SHP77 (cell line): ENCODE data around the gene RABEP1.

Source experiments
- DNase-seq, 2 experiments: peaks; one replicate each; lab custom pipeline; 2025; lab: John Stamatoyannopoulos, UW

The RABEP1 gene

GRCh38 chr17:5269241-5269960 is 12.7 kb upstream of the RABEP1 start:
- no peak for DNase-seq

GRCh38 chr17:5272322-5272721 is 9.8 kb upstream of the RABEP1 start:
- no peak for DNase-seq

- no peak for DNase-seq
Observed at GRCh38 chr17:5282642-5283217, 646 bp downstream of the RABEP1 start.

GRCh38 chr17:5283571-5284315 is 1.7 kb downstream of the RABEP1 start:
- DNase-seq = no peak

- no peak for DNase-seq
Observed at GRCh38 chr17:5284681-5285080, 2.6 kb downstream of the RABEP1 start.

- no peak for DNase-seq
Observed at GRCh38 chr17:5286846-5287245, 4.8 kb downstream of the RABEP1 start.

- no peak for DNase-seq
Observed at GRCh38 chr17:5291683-5292350, 9.7 kb downstream of the RABEP1 start.

GRCh38 chr17:5297245-5297644 is 15.2 kb downstream of the RABEP1 start:
- no peak for DNase-seq

- DNase-seq = no peak
Observed at GRCh38 chr17:5299383-5299782, 17.3 kb downstream of the RABEP1 start.

GRCh38 chr17:5304636-5305035 is 22.6 kb downstream of the RABEP1 start:
- no peak for DNase-seq

GRCh38 chr17:5309851-5310250 is 27.8 kb downstream of the RABEP1 start:
- no peak for DNase-seq

- no peak for DNase-seq
Observed at GRCh38 chr17:5325851-5326250, 43.8 kb downstream of the RABEP1 start.

GRCh38 chr17:5329784-5330557 is 47.9 kb downstream of the RABEP1 start:
- DNase-seq = no peak

GRCh38 chr17:5330981-5331380 is 48.9 kb downstream of the RABEP1 start:
- no peak for DNase-seq

- no peak for DNase-seq
Observed at GRCh38 chr17:5331506-5331905, 49.4 kb downstream of the RABEP1 start.

- DNase-seq = no peak
Observed at GRCh38 chr17:5344914-5345313, 62.8 kb downstream of the RABEP1 start.

- no peak for DNase-seq
Observed at GRCh38 chr17:5352681-5353289, 70.7 kb downstream of the RABEP1 start.

GRCh38 chr17:5354310-5354709 is 72.2 kb downstream of the RABEP1 start:
- no peak for DNase-seq

- no peak for DNase-seq
Observed at GRCh38 chr17:5354886-5355415, 72.9 kb downstream of the RABEP1 start.

GRCh38 chr17:5355421-5356129 is 73.5 kb downstream of the RABEP1 start:
- DNase-seq = no peak

- no peak for DNase-seq
Observed at GRCh38 chr17:5361426-5361825, 79.3 kb downstream of the RABEP1 start.
